HEK293T (cell line): ENCODE results near the gene COPS7B.

ENCODE experiments used
- CTCF ChIA-PET: fragments of 350-600 bp; formaldehyde crosslinking; extraction: SDS; loops from one replicate; lab custom pipeline; 2021; ENCODE audit warnings: antibody characterized with exemption, inconsistent platforms; lab: Yijun Ruan, JAX
- POLR2A ChIA-PET: fragments of 350-600 bp; formaldehyde crosslinking; extraction: SDS; loops from one replicate; lab custom pipeline; 2020; ENCODE audit warnings: antibody characterized with exemption, inconsistent platforms; lab: Yijun Ruan, JAX
- DNase-seq: peaks from one replicate; pipeline ENCODE4 v3.0.0; 2012; ENCODE audit warnings: mixed read lengths; ENCODE audit errors: extremely low spot score
- ARNT ChIP-seq: fragments of 450-650 bp; IDR thresholded peaks from 2 replicates; pipeline ENCODE4 v1.6.1; 2017; ENCODE audit warnings: mild to moderate bottlenecking
- BHLHE40 ChIP-seq: fragments of 450-650 bp; IDR thresholded peaks from 2 replicates; pipeline ENCODE4 v1.6.1; 2016; ENCODE audit warnings: mild to moderate bottlenecking, moderate library complexity, borderline replicate concordance
- CTBP1 ChIP-seq: fragments of 450-650 bp; IDR thresholded peaks from 2 replicates; pipeline ENCODE4 v1.6.1; 2016; ENCODE audit warnings: borderline replicate concordance
- ELF4 ChIP-seq: fragments of 450-650 bp; IDR thresholded peaks from 2 replicates; pipeline ENCODE4 v1.6.1; 2017; ENCODE audit warnings: antibody characterized with exemption
- FOXA1 ChIP-seq: fragments of 450-650 bp; IDR thresholded peaks from 2 replicates; pipeline ENCODE4 v1.6.1; 2016; ENCODE audit warnings: mild to moderate bottlenecking
- FOXK2 ChIP-seq: fragments of 450-650 bp; IDR thresholded peaks from 2 replicates; pipeline ENCODE4 v1.6.1; 2016; ENCODE audit warnings: mild to moderate bottlenecking
- FOXM1 ChIP-seq: fragments of 450-650 bp; IDR thresholded peaks from 2 replicates; pipeline ENCODE4 v1.6.1; 2017; ENCODE audit warnings: mild to moderate bottlenecking, borderline replicate concordance
- HDGF ChIP-seq: fragments of 450-650 bp; IDR thresholded peaks from 2 replicates; pipeline ENCODE4 v1.6.1; 2017; ENCODE audit warnings: antibody characterized with exemption, borderline replicate concordance
- L3MBTL2 ChIP-seq: fragments of 450-650 bp; conservative IDR thresholded peaks from 2 replicates; pipeline ENCODE4 v1.6.1; 2016; ENCODE audit warnings: mild to moderate bottlenecking
- LEF1 ChIP-seq: fragments of 450-650 bp; IDR thresholded peaks from 2 replicates; pipeline ENCODE4 v1.6.1; 2017; ENCODE audit warnings: mild to moderate bottlenecking, borderline replicate concordance
- NFRKB ChIP-seq: fragments of 450-650 bp; IDR thresholded peaks from 2 replicates; pipeline ENCODE4 v1.6.1; 2016; ENCODE audit warnings: mild to moderate bottlenecking, moderate library complexity
- SP1 ChIP-seq: fragments of 450-650 bp; IDR thresholded peaks from 2 replicates; pipeline ENCODE4 v1.6.1; 2017
- SUZ12 ChIP-seq: fragments of 450-650 bp; IDR thresholded peaks from 2 replicates; pipeline ENCODE4 v1.6.1; 2016; ENCODE audit warnings: mild to moderate bottlenecking
- TARDBP ChIP-seq: fragments of 450-650 bp; IDR thresholded peaks from 2 replicates; pipeline ENCODE4 v1.6.1; 2016
- ZNF384 ChIP-seq: fragments of 450-650 bp; IDR thresholded peaks from 2 replicates; pipeline ENCODE4 v1.6.1; 2016
- TF ChIP-seq, protein P1 (sequence below): fragments of 450-650 bp; IDR thresholded peaks from 2 replicates; pipeline ENCODE4 v1.6.1; 2016

Gene COPS7B

DNA sequence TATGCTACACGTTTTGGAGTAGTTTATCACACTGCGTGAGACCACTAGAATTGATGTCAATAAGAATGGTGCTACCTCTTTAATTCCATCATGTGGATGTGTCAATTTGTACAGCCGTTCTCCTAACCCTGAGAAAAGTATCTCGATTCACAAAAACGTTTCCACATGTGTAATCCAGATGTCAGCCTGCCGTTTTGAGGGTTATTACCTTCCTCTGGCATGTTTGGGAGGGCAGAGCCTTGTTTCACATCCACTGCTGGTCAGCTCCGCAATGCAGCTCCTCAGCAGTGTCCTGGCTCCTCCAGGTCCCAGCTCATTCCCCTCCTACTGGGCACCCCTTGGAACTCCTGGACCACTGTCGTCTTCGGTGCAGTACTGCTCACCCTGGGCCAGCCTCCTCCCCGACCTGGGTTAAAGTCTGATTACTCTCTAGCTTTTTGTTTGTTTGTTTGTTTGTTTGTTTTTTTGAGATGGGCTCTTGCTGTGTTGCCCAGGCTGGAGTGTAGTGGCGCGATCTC is 34.6 kb downstream of the COPS7B start:
- ChIA-PET CTCF (no interaction called here), POLR2A (no interaction called here)
- DNase-seq, result no peak
- TF ChIP-seq SUZ12 (no peak), ARNT (no peak), L3MBTL2 (no peak), ZNF384 (no peak), TARDBP (no peak), HDGF (no peak), FOXA1 (no peak), ELF4 (no peak), FOXM1 (no peak), BHLHE40 (no peak)
- TF ChIP-seq, protein P1, sequence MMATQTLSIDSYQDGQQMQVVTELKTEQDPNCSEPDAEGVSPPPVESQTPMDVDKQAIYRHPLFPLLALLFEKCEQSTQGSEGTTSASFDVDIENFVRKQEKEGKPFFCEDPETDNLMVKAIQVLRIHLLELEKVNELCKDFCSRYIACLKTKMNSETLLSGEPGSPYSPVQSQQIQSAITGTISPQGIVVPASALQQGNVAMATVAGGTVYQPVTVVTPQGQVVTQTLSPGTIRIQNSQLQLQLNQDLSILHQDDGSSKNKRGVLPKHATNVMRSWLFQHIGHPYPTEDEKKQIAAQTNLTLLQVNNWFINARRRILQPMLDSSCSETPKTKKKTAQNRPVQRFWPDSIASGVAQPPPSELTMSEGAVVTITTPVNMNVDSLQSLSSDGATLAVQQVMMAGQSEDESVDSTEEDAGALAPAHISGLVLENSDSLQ, result no peak

DNA sequence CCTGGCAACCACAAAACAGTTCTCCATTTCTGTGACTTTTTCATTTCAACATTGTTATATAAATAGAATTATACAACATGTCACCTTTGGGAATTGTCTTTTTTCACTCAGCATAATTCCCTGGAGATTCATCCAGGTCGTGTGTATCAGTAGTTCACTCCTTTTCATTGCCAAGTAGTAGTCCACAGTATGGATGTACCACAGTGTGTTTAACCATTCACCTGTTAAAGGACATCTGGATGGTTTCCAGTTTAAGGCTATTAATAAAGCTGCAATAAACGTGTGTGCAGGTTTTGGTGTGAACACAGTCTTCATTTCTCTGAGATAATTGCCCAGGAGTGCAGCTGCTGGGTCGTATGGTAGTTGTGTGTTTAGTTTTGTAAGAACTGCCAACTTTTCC is 35.7 kb downstream of the COPS7B start:
- ChIA-PET POLR2A (no interaction called here), CTCF (interaction anchor here (0.6 kb wide), 1 partner anchor 64 kb away, joined by 4 read pairs; no protein-coding TSS in a partner anchor)
- DNase-seq, result no peak
- TF ChIP-seq NFRKB, result no peak
- no peak for TF ChIP-seq ELF4
- no peak for TF ChIP-seq SUZ12
- TF ChIP-seq ARNT, result no peak
- TF ChIP-seq FOXA1, result no peak
- no peak for TF ChIP-seq LEF1
- no peak for TF ChIP-seq TARDBP
- TF ChIP-seq CTBP1, result no peak

DNA sequence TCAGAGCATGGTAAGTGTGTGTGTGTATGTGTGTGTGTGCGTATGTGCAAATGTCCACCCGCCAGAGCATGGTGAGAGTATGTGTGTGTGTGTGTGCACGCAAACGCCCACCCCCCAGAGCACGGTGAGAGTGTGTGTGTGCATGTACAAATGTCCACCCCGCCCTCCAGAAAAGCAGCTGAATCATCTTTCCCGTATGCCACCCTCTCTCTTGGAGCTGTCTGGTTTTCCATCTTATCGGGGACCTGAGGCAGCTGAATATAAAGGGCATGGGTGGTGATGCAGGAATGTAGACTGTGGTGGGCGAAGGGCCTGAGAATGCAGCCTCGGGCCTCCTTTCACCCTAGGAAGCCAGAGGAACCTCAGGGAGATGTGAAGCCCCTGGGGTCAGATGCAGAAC is 66.9 kb downstream of the COPS7B start:
- CTCF ChIA-PET, result no interaction called here
- DNase-seq, result no peak

DNA sequence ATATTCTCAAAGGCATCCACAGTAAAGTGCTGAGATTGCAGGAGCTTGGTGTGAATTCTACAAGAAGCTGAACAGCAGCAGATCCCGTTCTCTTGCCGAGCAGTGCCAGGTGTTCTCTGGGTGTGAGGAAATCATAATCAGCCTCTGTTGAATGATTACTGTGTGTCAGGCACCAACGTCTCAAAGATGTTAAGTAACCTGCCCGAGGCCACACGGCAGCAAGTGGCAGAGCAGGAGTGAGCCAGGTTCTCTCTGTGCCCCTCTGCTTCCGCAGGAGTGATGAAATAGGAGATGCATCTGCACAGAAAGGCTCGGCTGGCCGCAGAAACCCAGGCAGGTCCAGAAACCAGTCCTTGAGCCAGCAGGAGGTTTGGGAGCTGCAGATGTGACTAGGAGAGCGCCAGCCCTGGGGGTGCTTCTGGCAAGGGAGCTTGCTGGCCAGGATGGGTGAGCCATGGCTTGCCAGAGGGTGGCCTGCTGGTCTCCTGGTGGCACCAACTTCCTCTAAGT is 68.4 kb downstream of the COPS7B start:
- no peak for DNase-seq
- ChIA-PET POLR2A (no interaction called here), CTCF (interaction anchor here (0.6 kb wide), 1 partner anchor 490 kb away, joined by 10 read pairs; no protein-coding TSS in a partner anchor)

More for the DNA sequence above, 66.9 kb downstream of the COPS7B start:
- POLR2A ChIA-PET, result no interaction called here
- TF ChIP-seq TARDBP (no peak), ELF4 (no peak)

DNA sequence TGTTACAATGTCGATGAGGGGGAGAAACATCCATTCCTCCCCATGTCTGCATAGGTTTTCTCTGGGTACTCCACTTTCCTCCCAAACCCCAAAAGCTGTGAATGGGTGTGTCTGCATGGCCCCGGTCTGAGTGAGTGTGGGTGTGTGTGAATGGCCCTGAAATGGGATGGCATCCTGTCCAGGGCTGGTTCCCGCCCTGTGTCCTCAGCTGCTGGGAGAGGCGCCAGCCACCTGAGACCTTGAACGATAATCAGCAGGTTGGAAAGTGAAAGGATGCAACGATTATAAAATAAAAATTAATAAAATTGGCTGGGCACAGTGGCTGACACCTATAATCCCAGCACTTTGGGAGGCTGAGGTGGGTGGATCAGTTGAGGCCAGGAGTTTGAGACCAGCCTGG is 70.7 kb downstream of the COPS7B start:
- ChIA-PET POLR2A (no interaction called here), CTCF (no interaction called here)
- no peak for TF ChIP-seq CTBP1
- no peak for DNase-seq

More for the DNA sequence above, 68.4 kb downstream of the COPS7B start:
- TF ChIP-seq L3MBTL2 (no peak), BHLHE40 (no peak), CTBP1 (no peak), FOXK2 (no peak), SUZ12 (no peak), SP1 (no peak), FOXA1 (no peak), ELF4 (no peak), NFRKB (no peak), LEF1 (no peak), ZNF384 (no peak), HDGF (no peak)
